Choroid plexus epithelial cell (primary cell): ENCODE results near the gene NELFCD.
A peak's percentile ranks its signal among the peaks of the same experiment; 100 is the strongest.

Experiments
- DNase-seq: peaks from one replicate; pipeline ENCODE4 v3.0.0-alpha.2; 2010; ENCODE audit warnings: low read depth
- H3K4me3 ChIP-seq: 2 replicates; pipeline ENCODE4 v1.5.1; 2011; ENCODE audit warnings: low read depth, mild to moderate bottlenecking, control low read depth, low read length, moderate library complexity
- CTCF ChIP-seq: conservative IDR thresholded peaks from 2 replicates; pipeline ENCODE4 v1.5.1; 2011; ENCODE audit warnings: low read depth, mild to moderate bottlenecking, control low read depth, inconsistent platforms, low read length, moderate library complexity

Gene NELFCD

GRCh38 chr20:59020938-59021551 lies 40.0 kb downstream of the NELFCD start:
- no peak for TF ChIP-seq CTCF
- DNase-seq: peak; percentile 57
- H3K4me3 ChIP-seq: no peak overlapping the region

- DNase-seq: no peak
- no peak for TF ChIP-seq CTCF
- H3K4me3 ChIP-seq: no peak overlapping the region
These were observed 41.7 kb downstream of the NELFCD start for GRCh38 chr20:59022754-59023153.

- H3K4me3 ChIP-seq: no peak overlapping the region
- no peak for DNase-seq
- no peak for TF ChIP-seq CTCF
These were observed 42.6 kb downstream of the NELFCD start for GRCh38 chr20:59023616-59024015.

GRCh38 chr20:59024111-59024530 lies 43.1 kb downstream of the NELFCD start:
- no peak for TF ChIP-seq CTCF
- no peak for DNase-seq
- no peak overlapping the region for H3K4me3 ChIP-seq

GRCh38 chr20:59025086-59025485 lies 44.0 kb downstream of the NELFCD start:
- no peak for DNase-seq
- H3K4me3 ChIP-seq: no peak overlapping the region
- no peak for TF ChIP-seq CTCF

GRCh38 chr20:59025511-59025910 lies 44.5 kb downstream of the NELFCD start:
- no peak for DNase-seq
- no peak overlapping the region for H3K4me3 ChIP-seq
- no peak for TF ChIP-seq CTCF
